GM21723 (cell line): ENCODE measurements around the gene DNAH6.
"Not testable (repeated sequence)": the region's sequence is repeated elsewhere in the genome, so short reads cannot be mapped to it uniquely, and the experiment has no call there.

Source experiments
- ATAC-seq: cut with Tn5 transposase; IDR thresholded peaks from one replicate; pipeline ENCODE4 v1.9.1; 2021; ENCODE audit warnings: mild to moderate bottlenecking, moderate library complexity; ENCODE audit not compliant: unreplicated experiment

DNAH6 gene

DNA sequence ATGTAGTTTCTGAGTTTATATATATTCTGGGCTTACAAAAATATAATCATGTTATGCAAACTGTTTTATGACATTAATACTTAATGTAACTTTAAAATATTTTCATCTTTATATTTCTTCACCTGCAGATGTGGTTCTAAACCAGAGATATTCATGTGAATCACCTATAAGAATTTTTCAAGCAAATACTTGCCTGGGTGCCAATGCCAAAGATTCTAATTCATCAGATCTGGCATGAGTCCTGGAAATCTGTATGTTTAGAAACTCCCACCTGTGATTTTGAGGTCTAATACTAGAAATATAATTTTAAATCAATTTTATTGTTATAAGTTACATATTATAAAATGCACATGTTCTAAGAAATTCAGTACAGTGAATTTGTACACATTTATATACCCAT, 19.9 kb upstream of the DNAH6 start:
- ATAC-seq = no peak

DNA sequence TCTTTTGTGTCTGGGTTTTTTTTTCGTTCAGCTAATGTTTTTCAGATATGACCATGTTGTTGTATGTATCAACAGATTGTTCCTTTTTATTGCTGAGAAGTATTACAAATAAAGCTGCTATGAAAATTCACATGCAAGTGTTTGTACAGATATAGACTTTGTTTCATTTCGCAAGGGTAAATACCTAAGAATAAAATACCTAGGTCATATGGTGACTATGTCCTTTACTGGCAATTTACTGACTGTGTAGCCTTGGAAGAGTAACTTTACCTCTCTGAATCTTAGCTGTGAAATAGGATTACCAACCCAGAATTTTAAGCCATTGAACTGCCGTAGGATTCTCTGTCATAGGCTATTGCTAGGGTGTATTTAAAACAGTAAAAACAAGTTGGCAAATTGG, 19.0 kb upstream of the DNAH6 start:
- ATAC-seq = no peak

DNA sequence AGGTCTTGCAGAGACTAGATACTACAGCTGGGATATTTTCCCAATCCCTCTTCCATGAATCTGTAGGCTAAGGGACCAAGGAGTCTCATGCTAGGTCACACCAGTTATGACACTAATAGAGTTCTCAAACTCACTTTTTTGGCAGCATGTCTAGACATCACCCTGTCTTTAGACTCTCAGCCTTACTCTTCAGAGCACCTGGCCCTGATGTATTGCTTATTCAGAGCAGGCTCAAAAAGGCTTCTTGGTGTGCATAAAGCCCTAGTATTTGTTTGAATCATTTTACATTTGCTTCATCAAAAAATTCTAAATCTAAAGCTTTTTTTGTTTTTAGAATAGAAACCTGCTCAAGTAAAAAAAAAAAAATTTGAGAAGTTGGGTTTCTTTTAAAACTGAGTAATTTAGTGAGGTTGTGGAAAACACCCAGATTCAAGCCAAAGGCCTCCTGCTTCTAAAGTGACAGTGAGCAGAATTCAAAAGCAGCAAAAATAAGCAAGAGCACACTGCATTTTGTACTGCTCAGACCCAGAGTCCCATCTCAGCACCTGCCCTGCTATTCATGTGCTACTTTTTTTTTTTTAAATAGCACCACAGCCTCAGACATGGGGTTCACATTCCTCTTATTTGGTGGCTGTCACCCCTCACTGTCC, 18.0 kb upstream of the DNAH6 start:
- ATAC-seq = no peak

DNA sequence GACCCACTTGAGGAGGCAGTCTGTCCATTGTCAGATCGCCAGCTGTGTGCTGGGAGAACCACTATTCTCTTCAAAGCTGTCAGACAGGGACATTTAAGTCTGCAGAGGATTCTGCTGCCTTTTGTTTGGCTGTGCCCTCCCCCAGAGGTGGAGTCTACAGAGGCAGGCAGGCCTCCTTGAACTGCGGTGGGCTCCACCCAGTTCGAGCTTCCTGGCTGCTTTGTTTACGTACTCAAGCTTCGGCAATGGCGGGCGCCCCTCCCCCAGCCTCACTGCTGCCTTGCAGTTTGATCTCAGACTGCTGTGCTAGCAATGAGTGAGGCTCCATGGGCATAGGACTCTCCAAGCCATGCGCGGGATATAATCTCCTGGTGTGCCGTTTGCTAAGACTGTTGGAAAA, 5.3 kb upstream of the DNAH6 start:
- not testable (repeated sequence) for ATAC-seq

DNA sequence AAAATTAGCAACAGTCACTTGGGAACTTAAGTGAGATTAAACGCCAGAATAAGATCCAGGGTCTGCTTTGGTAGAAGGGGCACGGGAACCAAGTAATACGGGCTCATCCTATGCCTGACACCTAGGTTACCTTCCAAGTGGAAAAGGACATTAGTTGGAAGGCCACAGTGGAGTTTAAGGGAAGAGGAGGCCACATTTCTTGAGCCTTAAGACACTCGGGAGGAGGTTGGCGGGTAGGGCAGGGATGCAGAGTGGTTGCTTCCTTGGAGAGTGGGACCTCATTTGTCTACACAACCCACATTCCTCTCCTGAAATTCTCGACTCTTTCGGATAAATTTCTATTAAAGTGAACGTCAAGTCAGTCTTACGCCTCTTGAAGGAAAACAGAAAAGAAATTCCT, 510 bp upstream of the DNAH6 start:
- no peak for ATAC-seq

DNA sequence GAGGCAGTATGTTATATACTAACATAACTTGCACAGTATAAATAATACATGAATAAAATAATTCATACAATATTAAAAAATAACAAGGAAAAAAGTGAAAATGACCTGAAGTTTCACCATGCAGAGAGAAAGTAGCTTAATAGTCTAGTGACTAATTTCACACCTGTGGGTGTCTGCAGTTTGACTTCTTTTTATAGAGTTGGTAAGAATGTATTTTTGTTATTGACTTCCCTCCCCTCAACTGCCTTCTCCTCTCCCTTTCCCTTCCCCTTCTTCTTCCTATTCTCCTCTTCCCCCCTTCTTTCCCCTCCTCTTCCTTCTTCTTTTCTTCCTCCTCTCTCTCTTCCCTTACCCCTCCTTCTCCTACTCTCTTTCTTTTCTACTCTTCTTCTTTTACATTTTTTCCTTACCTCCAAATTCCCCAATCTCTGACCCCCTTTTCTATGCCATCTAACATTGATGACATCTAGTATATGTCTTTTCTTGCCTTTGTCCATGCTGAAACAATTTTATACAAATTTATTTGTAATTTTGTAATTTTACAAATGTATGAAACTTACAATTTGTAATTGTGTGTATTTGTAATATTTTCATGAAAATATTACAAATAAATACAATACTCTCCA, 3.1 kb downstream of the DNAH6 start:
- ATAC-seq = no peak

DNA sequence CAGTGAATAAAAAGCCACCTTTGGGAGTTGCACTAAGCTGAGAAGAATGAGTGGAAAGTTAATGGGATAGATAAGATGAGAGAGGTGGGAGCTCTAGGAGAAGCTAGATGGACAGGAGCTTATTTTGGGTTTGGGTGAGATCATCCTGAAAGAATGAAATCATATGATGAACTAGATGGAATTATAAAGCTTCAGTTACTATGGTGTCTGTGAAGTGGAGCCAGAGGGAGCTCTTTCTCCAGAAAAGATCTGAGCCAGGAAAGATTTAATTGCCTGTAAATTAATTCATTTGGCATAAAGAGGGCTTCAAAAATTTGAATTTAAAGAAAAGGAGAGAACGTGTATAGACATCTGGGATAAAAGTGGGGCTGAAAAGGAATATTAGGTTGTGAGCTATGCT, 10.3 kb downstream of the DNAH6 start:
- no peak for ATAC-seq

DNA sequence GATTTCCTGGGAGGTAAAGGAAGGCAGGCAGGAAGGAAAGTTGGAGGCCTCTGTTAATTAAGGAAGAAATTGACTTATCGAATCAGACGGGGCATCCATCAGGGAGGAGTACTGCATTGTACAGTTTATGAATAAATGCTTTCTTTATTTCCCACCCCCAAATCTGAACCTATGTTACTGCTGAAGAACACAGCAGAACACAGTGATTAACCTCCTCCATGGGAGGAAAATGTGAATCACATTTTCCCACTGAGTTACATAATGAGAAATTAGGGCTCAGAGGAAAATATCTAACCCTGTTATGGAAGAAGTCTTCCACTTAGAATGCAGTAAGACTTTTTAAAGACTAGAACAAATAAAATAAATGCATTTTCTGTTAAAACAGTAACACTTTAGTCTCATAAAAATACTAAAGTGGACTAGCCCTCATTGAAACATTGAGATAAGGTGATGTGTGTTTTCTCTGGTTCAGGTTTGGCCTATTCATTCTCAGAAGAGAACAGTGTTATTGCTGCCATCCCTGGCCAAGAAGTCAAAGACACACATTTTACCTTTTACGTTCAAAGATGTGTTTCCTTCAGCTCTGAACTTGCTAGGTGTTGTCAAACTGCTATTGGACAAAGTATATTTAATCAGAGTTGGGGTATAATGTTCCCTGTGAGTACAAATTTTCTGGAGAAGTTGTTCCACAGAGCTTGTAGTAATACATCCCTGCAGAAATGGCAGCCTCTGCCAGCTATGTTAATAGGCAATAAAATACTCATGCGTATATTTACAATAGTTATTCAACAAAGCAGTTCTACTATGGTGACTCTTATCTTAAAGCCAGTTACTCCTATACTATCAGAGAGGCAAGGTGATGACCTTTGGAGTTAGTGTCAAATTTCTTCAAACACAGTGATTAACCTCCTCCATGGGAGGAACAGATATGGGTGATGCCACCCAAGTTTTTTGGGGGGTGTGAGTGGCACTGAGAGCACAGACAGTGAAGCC, 11.1 kb downstream of the DNAH6 start:
- ATAC-seq = no peak

DNA sequence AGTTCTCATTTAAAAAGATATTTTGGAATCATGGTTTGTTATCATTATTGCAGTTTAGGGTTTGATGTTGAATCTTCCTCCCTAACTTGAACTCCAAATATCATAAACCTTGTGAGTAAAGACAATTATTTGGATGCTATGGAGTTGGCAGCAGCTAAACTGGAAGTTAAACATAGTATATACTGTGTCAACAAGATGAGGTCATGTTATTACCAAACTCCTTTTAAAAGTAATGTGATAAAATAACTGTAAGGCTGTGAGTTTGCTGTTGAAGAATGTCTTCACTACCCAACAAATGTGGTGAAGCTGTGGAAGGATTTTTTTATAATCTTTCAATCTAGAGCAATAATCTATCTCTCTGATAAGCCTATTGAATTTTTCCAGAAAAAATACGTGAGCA, 16.0 kb downstream of the DNAH6 start:
- no peak for ATAC-seq

DNA sequence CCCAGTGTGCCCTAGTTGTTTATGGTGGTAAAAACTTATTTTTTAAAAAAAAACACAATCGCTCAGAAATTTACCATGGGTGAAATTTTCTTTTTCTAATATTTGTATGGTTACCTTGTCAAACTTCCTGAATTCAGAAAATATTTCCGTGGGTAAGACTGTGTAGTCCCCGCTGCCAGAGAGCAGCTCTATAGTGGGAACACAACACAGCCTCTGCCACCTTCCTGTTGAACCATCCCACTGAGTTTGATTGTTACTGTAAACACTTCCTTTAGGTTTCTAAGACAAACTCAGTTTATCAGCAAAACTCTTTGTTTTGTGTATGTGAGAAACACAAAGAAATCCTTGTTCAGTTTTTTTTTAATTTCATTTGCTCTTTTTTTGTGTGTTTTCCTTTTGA, 17.9 kb downstream of the DNAH6 start:
- ATAC-seq = no peak

DNA sequence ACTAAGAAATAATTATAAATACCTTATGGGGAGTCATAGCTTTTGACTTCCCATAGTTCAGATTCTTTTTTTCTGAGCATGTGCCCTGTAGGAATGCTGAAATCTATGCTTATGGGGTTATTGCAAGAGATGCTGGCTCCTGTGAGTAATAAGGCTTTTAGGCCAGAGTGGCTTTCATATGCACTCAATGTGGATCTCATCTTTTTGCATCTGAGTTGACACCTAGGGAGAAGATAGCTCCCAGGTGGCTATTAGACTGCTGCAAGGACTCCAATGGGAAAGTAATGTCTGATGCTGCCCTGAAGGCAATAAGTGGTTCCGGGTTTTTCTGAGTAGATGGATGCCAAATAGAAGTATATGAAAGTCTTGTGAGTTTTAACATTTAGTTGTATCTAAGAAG, 21.0 kb downstream of the DNAH6 start:
- no peak for ATAC-seq

DNA sequence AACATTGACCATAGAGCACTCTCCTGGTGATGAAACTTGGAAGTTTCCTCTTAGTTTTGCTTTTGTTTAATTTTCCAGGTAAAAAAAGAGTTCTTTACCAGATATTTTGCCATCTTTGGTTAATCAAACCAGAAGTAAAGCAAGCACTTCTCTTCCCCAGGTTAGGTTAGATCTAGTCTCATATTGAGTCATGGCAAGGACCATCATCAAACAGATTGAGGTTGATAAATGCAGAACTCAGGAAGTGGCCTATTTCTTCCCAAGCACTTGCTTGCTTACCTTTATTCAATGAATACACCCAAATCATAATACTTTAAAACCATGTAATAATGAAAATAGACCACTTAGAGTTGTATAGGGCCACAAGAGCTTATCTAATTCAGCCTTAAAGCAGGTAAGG, 23.4 kb downstream of the DNAH6 start:
- ATAC-seq = no peak

DNA sequence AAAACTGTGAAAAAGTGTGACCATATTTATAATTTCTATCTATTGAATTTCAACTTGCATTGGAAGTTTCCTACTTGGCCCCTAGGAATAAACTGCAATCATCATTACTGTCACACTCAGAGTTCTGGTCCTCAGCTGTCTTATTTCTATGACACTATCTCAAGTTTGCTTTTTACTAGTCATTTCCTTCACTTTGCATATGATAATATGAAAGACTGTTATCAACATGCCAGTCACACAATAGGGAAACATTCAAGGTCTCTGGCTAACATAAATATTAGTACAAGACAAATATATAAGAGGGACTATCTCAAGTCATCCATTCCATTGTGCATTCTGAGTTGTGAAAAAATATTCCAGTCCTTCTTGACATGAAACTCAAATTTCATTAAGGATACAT, 28.7 kb downstream of the DNAH6 start:
- no peak for ATAC-seq

DNA sequence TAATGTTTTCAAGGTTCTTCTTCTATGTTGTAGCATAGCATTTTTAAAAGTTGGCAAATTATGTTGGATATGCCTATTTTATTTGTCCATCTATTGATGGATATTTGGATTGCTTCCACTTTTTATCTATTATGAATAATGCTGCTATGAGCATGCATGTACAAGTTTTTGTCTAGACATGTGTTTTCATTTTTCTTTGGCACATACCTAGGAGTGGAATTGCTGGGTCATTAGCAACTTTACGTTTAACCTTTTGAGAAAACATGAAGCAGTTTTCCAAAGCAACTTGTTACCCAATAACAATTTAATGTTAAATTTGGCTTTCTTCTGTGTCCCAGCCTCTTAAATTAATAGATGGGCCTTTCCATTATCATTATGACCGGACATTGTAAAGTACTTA, 30.3 kb downstream of the DNAH6 start:
- no peak for ATAC-seq

DNA sequence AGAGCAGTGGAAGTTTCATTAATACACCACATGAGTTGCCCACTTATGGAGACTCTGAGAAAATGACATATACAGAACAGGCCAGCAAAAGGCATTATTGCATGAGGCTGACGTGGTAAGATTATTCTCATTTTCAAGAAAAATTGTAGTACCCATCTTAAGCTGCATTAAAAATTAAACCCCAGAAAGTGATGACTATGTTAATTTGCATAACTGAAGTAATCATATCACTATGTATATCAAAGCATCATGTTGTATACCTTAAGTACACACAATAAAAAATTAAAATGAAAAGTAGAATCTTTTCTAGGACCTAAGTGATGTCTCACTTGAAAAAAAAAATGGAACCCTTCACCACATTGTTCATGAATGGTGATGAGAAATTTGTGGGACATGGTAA, 32.0 kb downstream of the DNAH6 start:
- no peak for ATAC-seq

DNA sequence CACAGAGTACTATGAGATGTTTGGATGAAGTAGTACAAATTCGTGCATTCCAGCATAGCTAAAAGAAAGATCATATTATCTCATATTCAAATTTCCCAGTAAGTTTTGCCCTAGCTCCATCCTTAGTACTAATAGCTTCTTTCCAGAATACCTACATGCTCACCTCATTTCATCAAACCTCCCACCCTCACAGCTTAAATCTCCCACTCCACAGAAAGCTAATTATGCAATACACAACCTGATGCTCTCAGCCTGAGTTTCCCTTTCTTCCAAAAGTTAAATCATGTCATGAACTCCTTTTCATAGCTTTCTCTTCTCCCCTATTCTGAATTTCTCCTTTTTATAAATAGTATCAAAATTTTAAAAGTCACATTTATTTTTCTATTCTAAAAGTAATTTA, 34.6 kb downstream of the DNAH6 start:
- no peak for ATAC-seq

DNA sequence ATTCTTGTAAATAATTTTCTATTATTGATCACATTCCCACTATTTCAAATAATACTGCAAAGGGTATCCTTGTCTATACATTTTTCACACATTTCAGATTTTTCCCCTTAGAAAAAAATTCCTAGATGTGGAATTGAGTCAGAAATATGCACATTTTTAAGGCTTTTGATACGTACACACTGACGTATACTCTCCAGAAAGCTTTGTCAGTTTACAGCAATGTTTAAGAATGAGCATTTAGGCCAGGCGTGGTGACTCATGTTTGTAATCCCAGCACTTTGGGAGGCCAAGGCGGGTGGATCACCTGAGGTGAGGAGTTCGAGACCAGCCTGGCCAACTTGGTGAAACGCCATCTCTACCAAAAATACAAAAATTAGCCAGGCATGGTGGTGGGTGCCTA, 35.2 kb downstream of the DNAH6 start:
- ATAC-seq = not testable (repeated sequence)

DNA sequence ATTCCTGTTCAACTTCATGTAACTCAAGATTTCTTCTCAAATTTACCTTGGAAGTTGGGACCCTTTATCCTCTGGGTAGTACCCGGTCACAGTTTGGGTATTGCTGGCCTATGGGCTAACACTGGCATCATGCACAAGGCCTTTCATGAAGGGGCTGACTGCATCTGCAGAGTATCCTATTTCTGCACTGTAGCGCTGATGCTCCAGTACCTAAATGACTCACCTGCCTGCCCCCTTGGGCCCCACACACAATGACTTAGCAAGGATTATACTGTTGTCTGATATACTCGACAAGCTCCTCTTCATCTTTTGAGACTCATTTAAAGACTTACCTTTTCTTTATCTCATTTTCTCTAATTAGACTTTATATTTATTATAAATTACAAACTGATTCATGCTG, 39.9 kb downstream of the DNAH6 start:
- ATAC-seq = no peak

DNA sequence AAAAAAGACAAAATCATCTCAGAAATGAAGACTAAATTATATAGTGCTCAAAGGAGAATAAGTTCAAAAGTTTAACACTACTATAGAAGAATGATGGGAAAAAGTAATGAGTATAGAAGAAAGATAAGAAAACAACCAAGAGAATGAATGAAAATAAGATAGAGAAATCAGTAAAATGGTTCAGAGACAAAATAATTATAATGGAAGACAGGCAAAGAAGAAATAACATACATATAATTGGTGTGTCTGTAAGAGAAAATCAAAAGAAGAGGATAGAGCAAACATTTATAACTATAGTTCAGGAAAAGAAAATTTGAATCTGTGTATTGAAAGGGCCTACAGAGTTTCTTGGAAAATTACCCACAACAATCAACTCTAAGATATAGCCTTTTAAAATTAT, 43.5 kb downstream of the DNAH6 start:
- no peak for ATAC-seq

DNA sequence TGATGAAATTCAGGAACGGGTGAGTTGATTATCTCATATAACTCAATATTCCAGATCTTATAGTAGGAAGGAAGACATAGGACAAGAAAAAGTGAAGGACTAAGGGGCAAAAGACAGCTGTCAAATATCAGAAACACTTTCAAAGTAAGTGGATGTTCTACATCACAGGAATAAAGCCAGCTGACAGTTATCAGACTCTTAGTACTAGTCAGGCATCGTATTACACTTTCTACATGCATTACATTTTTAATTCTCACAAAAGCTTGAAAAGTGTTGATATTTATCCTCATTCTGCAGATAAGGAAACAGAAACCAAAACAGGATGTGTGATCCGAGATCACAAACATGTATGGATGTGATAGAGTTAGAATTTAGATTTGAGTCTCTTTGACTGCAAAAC, 63.4 kb downstream of the DNAH6 start:
- no peak for ATAC-seq

DNA sequence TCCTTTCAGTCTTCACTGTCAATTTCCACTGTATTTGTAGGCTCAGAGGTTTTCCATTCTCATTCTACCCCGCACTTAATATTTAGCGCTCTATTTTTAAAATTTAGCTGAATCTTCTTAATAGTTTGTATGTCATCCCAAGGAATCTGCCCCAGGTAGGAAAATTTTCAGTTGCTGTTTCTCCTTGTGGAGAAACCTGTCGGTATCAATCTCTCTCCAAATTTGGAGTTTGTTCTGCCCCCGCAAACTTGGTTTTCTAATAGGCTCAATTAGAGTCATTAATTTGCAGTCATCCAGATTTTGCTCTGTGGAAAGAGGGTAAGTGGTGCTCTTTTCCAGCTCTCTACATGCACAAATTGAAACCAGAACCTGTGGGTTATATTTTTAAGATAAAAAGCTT, 87.6 kb downstream of the DNAH6 start:
- ATAC-seq = no peak

DNA sequence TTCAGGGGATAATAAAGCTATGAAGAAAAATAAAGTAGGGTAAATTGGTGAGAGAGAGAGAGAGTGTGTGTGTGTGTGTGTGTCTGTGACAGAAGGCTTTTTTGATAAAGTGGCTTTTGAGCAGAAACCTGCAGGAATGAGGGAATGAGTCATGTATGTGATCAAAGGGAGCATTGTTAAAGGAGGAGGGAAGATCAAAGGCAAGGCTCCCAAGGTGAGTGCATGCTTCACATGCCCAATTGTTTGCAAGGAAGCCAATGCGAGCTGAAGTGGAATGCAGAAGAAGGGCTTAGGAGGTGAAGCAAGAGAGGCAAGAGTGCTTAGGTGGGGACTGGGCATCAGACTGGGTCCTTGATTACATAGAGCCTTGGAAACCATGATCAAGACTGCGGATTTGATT, 96.8 kb downstream of the DNAH6 start:
- no peak for ATAC-seq
